ENCODE data around the gene THAP9.

- TF ChIP-seq CTCF (IDR thresholded peaks at IDR 0.05) (no peak), POLR2AphosphoS5 (IDR thresholded peaks at IDR 0.05) (no peak), POLR2A (IDR thresholded peaks at IDR 0.05) (no peak)
These were observed 6.6 kb upstream of the THAP9 start for GRCh38 chr4:82893942-82894341.

Data from sigmoid colon (tissue), 4 donors.